Limb (tissue), 2 donors: ENCODE data around the gene ARL8B.
A peak's percentile ranks its signal among the peaks of the same experiment; 100 is the strongest.
"Not testable (repeated sequence)": the region's sequence is repeated elsewhere in the genome, so short reads cannot be mapped to it uniquely, and the experiment has no call there.

ENCODE experiments used
- DNase-seq, 2 donors: peaks; one replicate each; pipeline ENCODE4 v3.0.0-alpha.2; 2016; ENCODE audit errors: extremely low spot score in 2 of 2

The ARL8B gene

GRCh38 chr3:5122030-5122740 lies at the start of gene ARL8B:
TSS of gene ARL8B (plus strand) at chr3:5122292. CDS start at chr3:5122466, 174 bp downstream.
- DNase-seq: peak; percentile 86 to 94

- DNase-seq: no peak
Observed at GRCh38 chr3:5073374-5074085, 48.6 kb upstream of the ARL8B start.

DNA sequence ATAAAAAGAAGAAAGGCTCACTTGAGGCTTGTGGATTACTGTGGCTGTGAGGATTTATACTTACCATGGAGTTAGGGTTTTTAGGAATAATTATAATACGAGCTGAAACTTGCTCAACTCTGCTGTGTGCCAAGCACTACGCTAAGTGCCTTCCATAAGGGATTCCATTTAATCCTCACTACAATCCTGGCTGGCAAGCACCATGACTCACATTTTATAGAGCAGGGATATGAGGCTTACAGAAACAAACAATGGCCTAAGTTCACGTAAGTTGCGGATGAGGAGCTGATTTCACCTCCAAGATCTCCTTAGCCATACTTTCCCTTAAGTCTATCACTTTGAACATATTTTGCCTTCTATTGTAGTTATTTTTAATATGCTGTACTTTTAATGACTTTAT lies 43.9 kb upstream of the ARL8B start:
- DNase-seq: no peak

DNA sequence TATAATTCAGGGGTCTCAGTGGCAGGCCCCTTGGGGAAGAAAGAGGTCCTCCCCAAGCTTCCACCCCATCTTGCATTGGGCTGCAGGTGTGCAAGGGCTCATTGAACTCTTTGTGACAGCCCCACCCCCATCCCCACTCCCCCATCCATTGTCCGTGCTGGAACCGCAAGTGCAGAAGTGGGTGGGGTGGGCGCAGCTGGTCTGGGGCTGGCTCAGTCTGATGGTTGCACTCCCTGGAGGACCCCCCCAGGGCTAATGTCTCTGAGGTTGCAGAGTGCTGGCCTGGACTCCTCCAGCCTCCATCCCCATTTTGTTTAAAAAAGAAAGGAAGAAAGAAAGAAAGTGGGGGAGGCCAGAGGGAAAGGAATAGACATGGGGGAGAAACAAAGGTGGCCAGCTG lies 42.3 kb upstream of the ARL8B start:
- DNase-seq: no peak

- DNase-seq: no peak
Observed at GRCh38 chr3:5080779-5081550, 41.1 kb upstream of the ARL8B start.

- DNase-seq: not testable (repeated sequence)
Observed at GRCh38 chr3:5081973-5082788, 39.9 kb upstream of the ARL8B start.

DNA sequence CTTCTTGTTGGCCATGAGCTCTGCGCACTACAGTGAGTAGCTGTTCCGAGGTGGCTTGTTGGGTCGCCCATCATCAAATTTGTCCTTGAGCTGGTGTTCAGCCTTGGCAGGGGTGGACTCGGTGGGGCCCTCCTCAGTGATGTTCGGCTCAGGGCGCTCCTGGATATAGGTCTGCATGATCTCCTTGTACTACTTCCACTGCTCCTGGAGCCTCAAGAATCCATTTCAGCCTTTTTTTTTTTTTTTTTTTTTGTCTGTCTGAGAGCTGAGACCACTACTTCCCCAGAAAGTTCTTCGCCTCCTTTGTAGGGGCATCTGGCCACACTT lies 39.3 kb upstream of the ARL8B start:
- DNase-seq: no peak

DNA sequence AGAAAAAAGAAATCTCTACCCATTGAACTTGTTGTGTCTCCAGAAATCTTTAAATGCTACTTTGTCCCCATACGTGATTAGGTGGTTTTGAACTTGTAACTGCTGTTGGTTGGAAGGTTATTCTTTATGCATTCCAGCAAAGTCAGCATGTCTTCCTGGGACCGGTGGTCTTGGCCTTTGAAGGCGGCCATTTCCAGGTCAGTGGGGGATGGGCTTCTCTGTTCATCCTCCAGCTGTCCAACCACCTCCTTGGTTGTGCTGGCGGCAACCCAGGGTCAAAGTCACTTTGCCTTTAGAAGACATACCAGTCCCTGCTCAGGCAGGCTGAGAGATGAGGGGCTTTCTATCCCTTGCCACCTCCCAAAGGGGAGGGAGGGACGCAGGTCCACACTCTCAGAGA lies 37.9 kb upstream of the ARL8B start:
- DNase-seq: no peak

- DNase-seq: no peak
Observed at GRCh38 chr3:5086708-5087107, 35.4 kb upstream of the ARL8B start.

GRCh38 chr3:5087209-5087608 lies 34.9 kb upstream of the ARL8B start:
- no peak for DNase-seq

DNA sequence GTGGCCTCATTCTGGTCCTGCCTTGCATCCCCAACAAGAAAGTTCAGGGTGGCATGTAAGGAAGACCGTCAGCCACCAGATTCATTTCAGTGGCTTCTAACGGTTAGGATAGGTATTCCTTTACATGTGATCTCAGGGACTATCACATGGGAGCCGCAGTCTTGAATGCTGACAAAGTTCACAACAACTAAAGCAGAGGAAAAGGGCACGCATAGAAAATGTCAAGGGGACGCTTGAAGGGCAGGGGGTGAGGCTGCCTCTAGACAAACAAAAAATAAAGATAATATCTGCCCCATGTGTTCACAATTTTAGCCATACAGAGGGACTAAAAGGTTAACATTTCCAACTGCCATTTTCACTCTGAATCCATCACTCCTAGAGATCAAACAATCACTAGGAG lies 31.9 kb upstream of the ARL8B start:
- no peak for DNase-seq

DNA sequence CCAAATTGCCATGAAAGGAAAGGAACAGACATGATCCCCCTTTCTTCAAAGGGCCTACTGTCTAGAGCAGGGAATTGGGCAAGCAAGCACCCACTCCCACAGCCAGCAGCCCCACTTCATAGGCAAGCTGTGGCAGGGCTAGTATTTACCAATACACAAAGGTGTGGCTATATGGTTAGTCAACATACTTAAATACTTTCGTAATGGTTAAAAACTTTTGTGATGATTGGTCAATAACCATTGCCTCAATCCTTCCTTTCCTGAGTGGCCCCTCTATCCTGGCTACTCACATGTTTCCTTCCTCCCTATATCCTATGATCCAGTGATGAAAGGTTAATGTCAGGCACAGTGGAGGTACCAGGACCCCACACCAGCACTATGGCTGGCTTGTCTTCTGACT lies 30.1 kb upstream of the ARL8B start:
- no peak for DNase-seq

DNA sequence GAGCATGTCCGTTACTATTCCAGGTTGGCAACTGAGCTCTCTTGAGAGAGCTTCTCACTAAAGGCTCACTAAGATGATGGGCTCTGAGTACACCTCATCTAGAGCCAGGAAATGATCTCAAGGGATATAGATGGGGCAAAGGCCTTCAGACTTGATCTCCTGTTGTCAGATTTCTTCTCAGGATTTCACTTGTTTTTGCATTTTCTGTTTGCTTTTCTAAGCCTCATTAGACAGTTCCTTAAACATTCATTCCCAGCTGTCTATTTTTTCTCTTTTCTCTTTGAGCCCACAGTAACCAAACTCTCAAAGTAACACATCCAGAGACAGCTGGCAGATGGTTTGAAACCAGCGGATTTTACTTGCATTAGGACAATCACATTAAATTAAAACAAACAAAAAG lies 28.4 kb upstream of the ARL8B start:
- DNase-seq: no peak

- DNase-seq: peak; percentile 72 to 88
Observed at GRCh38 chr3:5095886-5096285, 26.2 kb upstream of the ARL8B start.

GRCh38 chr3:5096336-5097008 lies 25.6 kb upstream of the ARL8B start:
- DNase-seq: peak in 1 of 2 donors; percentile 32

DNA sequence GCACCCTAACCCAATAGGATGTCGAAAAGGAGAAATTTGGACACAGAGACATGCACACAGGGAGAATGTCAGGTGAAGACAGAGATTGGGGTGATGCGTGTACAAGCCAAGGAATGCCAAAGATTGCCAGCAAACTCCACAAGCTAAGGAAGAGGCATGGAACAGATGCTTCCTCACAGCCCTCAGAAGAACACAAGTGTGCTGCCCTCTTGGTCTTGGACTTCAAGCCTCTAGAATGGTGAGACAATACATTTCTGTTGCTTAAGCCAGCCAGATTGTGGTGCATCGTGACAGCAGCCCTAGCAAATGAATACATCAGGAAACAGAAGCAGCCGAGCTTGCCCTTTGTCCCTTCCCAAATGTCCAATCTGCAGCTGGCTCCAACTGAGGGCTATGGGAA lies 23.7 kb upstream of the ARL8B start:
- DNase-seq: no peak

GRCh38 chr3:5102532-5102931 lies 19.6 kb upstream of the ARL8B start:
- DNase-seq: no peak

GRCh38 chr3:5103743-5104142 lies 18.3 kb upstream of the ARL8B start:
- no peak for DNase-seq

DNA sequence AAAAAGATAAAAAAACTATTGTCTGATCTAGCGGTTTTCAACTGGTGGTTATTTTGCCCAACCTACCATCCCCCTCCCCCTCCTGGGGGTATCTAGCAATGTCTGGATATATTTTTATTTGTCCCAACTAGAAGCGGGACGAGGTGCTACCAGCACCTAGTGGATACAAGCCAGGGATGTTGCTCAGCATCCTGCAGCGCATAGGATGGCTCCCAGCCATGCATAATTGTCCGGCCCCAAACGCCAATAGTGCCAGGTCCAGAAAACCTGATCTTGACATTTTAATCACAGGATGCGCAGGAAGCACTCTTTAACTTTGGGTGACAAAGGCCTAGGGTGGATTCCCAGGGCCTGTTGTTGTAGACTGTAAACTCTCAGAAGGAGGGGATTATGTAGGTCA lies 17.0 kb upstream of the ARL8B start:
- DNase-seq: no peak

DNA sequence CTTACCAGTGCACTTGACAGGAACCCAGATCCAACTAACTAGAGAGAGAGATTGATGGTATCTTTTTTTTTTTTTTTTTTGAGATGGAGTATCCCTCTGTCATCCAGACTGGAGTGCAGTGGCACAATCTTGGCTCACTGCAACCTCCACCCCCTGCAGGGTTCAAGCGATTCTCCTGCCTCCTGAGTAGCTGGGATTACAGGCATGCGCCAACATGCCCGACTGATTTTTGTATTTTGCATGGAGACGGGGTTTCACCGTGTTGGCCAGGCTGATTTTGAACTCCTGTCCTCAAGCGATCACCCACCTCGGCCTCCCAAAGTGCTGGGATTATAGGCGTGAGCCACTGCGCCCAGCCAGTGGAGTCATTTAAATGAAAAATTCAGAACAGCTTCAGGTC lies 15.7 kb upstream of the ARL8B start:
- DNase-seq: not testable (repeated sequence)

DNA sequence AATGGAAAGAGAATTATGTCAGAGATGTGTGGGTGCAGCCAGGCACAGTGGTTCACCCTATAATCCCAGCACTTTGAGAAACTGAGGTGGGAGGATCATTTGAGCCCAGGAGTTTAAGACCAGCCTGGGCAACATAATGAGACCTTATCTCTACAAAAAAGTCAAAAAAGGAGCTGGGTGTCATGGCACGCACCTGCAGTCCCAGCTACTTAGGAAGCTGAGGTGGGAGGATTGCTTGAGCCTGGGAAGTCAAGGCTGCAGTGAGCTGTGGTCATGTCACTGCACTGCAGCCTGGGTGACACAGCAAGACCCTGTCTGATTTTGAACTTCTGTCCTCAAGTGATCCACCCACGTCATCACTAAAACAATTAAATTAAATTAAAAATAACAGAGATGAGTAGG lies 15.2 kb upstream of the ARL8B start:
- DNase-seq: not testable (repeated sequence)
